ENCODE measurements around the gene UNC93B1. TPM values are rescaled to one million over a fixed set of nuclear protein-coding genes. Genes with fewer than 3 reads are reported as not detected.

Gene UNC93B1, protein sequence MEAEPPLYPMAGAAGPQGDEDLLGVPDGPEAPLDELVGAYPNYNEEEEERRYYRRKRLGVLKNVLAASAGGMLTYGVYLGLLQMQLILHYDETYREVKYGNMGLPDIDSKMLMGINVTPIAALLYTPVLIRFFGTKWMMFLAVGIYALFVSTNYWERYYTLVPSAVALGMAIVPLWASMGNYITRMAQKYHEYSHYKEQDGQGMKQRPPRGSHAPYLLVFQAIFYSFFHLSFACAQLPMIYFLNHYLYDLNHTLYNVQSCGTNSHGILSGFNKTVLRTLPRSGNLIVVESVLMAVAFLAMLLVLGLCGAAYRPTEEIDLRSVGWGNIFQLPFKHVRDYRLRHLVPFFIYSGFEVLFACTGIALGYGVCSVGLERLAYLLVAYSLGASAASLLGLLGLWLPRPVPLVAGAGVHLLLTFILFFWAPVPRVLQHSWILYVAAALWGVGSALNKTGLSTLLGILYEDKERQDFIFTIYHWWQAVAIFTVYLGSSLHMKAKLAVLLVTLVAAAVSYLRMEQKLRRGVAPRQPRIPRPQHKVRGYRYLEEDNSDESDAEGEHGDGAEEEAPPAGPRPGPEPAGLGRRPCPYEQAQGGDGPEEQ
- 43.6 and 59.3 TPM in 2 replicates for total RNA-seq

DNA sequence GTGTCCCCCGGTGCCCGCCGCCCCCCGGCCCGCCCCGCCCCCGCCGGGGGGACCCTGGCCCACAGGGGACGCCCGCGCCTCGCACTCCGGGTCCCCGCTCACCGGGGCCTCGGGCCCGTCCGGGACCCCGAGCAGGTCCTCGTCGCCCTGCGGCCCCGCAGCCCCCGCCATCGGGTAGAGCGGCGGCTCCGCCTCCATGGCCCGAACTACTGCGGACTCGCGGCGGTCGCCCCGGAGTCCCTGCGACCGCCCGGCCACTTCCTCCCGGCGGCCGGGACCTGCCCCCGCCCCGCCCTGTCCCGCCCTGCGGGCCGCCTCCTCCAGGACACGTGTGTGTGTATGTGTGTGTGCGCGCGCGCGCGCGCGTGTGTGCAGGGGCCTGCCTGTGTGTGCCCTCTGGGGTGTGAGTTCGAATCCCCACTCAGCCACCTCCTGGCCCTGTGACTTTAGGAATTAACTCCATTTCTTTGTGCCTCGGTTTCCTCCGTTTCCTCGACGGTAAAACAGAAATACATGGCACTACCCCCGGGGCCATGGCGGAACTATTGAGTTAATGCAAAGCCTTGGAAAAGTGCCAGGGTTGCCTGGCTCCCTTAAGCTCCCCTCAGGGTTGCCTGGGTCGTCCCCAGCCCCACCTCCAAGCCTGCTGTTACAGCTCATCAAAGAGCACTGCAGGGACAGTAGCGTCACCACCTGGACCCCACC is at the start of gene UNC93B1:
TSS of gene UNC93B1 (minus strand) at position 252 of the 705 bp plus-strand sequence. CDS start at position 198, 54 bp downstream.
- peak; percentile 55 for DNase-seq (ENCODE audit: low read depth)

DNA sequence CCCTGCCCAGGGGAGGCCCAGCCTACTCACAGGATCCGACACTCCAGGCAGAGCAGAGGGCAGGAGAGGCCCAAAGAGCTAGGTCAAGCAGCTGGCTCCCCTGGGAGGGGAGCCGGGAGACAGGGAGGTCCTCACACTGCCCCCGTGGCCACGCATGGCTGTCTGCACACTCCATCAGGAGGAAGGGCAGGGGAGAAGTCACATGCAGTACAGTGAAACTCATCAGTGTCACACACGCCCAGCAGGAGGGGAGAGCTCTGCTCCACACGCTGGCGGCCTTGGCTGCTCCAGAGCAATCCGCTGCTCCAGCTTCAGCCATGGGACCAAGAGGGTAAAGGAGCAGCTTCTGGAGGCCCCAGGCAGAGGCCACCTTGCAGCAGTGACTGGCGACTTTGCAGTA is 49.2 kb upstream of the UNC93B1 start:
- DNase-seq (ENCODE audit: low read depth), result no peak

DNA sequence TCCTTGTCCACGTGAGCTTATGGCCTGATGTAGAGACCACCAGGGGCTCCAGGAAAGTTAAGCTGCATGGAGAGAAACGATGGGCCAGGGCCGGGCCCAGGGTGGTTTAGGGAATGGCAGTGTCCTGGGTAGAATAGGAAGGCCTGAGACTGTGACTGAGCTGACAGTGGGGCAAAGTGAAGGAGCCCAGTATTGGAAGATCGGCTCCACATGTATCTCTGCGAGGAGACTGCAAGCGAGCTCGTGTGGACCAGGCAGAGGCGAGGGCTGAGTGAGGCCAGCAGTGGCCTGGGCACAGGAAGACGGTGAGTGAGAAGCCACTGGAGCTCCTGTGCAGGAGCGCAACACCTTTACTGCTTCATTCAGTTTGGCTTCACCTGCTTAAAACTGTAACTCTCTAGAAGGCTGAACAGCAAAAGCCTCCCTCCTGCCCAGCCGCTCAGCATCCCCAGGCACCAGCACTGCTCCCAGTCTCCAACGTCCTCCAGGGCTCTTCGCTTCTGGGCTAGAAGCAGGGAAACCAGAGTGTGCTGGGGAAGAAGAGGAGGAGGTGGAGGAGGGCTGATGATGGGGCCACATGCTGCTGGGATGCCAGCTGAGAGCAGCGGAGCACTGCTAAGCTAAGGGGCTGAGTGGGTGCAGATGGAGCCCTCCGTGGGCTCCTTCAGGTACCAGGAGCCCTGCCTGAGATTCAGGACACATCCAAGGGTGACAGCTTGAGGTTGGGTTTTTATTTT is 48.4 kb upstream of the UNC93B1 start:
- no peak for DNase-seq (ENCODE audit: low read depth)

DNA sequence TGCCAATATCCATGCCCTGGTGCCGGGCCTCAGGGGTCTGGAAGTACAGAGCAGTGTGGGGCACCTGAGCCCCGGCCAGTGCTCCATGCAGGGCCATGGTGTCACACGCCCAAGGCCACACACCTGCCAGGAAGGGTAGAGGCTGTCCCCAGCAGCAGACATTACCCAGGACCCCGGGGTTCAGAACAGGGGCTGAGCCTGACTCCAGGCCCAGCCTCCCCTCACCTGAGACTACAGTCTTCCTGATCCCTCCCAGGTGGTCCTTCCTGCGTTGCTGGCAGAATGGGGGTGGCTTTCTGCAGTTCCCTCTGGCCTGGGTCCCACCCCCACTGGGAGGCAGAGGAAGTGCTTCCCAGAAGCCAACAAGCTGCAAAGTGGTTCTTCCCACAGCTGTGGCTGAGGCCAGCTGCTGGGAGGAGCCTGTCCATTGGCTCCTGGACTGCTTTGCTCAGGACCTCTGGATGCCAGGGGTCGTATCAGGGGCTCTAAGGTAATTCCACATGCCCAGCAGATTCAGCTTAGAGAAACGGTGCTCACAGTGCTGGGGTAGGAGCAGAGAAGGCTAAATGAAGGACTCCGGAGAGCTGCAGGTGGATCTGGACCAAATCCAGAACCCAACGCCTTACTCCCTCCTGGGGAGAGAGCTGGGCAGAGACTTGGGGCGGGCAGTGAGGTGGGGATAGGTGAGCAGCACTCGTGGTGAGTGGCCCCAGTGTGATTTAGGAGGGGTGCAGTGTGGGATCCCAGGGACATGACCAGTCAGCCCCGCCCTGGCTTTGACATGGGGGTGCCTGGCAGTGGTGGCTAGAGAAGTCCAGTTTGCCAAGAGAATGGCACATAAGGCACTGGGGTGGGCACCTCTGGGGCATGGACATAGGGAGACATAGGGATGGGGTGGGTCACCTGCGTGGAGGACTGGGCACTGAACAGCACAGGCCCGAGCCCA is 47.6 kb upstream of the UNC93B1 start:
- DNase-seq (ENCODE audit: low read depth), result no peak

DNA sequence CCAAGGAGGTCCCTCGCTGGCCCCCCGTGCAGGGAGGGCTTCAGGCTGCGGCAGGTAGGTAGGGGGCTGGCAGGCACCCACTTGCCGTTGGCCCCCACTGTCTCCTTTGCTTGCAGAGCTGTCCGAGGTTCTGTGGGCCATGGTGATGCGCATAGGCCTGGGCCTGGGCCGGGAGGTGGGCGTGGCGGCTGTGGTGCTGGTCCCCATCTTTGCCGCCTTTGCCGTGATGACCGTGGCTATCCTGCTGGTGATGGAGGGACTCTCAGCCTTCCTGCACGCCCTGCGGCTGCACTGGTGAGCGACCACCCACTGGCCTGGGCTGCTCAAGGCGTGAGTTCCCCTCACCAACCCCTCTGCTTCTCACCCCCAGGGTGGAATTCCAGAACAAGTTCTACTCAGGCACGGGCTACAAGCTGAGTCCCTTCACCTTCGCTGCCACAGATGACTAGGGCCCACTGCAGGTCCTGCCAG is 46.5 kb upstream of the UNC93B1 start:
- no peak for DNase-seq (ENCODE audit: low read depth)

DNA sequence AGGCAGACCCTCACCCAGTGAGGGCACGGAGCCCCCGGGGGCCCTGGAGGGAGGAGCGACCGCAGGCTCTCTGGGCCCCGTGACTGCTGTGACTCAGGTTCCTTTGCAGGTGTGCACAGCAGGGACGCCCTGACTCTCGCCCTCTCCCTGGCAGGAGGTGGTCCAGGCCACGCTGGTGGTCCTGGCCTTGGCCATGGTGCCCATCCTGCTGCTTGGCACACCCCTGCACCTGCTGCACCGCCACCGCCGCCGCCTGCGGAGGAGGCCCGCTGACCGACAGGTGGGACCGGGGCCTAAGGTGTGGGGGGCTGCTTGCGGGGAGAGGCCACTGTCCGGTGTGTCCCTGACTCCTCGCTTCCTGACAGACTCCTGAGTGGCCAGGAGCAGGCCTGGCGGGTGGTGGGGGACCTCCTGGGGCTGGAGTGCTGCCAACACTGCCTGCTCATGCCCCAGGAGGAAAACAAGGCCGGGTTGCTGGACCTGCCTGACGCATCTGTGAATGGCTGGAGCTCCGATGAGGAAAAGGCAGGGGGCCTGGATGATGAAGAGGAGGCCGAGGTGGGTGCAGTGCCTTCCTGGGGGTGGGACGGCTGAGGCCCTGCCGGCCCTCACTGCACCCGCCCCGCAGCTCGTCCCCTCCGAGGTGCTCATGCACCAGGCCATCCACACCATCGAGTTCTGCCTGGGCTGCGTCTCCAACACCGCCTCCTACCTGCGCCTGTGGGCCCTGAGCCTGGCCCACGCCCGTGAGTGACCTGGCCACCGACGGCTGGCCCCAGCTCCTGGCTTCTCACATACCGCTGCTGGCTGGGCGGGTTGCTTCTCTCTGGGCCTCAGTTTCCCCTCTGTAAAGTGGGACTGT is 45.8 kb upstream of the UNC93B1 start:
- no peak for DNase-seq (ENCODE audit: low read depth)

DNA sequence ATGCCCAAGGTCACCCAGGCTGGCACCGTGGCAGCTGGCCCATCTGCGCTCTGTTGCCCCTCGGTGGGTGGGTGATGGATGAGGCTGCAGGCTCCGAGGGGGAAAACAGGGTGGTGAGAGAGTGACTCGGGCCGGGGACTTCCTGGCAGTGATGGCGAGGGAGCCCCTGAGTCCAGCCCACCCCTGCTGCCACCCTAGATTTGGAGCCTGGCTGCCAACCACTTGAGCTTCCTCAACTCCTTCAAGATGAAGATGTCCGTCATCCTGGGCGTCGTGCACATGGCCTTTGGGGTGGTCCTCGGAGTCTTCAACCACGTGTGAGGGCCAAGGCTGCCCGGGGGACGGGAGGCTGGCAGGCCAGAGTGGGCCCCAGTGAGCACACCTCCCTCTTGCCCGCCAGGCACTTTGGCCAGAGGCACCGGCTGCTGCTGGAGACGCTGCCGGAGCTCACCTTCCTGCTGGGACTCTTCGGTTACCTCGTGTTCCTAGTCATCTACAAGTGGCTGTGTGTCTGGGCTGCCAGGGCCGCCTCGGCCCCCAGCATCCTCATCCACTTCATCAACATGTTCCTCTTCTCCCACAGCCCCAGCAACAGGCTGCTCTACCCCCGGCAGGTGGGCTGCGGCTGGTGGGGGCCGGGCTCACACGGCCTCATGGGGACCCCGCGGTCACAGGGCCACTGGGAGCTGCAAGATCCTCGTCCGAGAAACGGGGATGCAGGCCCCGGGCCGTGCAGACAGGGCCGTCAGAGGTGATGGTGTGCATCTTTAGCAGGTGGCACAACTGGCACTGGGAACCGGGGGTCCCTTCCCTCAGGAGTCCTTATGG is 45.0 kb upstream of the UNC93B1 start:
- DNase-seq (ENCODE audit: low read depth), result no peak

DNA sequence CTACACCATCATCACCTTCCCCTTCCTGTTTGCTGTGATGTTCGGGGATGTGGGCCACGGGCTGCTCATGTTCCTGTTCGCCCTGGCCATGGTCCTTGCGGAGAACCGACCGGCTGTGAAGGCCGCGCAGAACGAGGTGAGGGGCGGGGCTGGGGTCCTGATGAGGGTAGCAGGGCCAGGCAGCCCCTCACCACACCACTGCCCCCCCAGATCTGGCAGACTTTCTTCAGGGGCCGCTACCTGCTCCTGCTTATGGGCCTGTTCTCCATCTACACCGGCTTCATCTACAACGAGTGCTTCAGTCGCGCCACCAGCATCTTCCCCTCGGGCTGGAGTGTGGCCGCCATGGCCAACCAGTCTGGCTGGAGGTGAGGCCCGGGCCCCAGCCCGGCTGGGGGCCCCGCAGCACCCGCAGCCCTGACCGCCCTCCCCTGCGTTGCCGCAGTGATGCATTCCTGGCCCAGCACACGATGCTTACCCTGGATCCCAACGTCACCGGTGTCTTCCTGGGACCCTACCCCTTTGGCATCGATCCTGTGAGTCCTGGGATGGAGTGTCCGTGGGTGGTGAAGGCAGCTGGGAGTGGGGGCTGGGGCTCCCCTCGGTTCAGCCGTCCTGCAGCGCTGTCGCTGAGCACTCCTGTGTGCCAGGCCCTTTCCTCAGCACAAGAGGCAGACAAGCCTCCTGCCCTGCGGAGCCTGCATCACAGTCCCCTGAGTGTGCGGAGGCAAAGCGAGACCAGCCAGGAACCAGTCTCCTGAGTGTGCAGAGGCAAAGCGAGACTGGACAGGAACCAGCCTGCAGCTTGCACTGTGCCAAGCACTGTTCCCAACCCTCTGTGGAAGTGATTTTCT is 43.8 kb upstream of the UNC93B1 start:
- DNase-seq (ENCODE audit: low read depth), result no peak

DNA sequence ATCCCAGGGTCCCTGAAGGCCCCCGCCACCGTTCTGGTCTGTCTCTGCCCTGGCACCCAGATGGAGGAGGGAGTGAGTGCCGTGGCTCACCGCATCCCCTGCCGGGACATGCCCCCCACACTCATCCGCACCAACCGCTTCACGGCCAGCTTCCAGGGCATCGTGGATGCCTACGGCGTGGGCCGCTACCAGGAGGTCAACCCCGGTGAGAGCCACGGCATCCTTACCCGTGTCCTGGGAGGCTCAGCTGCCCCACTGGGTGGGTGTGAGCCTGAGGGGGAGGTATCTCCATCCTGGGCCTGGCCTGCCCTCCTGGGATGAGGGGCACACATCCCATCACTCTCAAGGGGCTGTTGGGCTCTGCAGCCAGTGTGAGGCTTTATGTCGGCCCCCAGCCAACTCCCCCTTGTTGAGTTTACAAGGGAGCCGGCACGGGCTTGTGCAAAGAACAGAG is 41.0 kb upstream of the UNC93B1 start:
- no peak for DNase-seq (ENCODE audit: low read depth)

DNA sequence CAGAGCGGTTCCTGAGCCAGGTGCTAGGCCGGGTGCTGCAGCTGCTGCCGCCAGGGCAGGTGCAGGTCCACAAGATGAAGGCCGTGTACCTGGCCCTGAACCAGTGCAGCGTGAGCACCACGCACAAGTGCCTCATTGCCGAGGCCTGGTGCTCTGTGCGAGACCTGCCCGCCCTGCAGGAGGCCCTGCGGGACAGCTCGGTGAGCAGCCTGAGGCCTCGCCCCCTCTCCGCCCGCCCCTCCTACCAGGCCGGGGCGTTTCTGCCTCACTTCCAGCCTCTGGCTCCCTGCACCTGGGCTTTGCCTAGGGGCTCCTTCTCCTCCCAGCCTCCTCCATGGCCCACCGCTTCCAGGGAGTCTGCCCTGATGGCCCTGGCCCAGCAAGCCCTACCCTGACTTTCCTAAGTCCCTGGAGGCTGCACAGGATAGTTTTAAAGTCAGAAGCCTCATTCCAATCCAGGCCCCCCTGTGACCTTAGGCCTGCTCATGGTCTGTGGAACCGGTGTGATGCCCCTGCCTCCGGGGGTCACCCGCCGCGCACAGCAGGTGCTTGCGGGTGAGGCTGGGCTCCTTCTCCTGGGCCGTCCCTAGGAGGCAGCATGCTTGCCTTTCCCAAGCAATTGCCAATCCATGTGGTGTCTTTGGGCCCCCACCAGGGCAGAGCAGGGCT is 40.4 kb upstream of the UNC93B1 start:
- DNase-seq (ENCODE audit: low read depth), result no peak

DNA sequence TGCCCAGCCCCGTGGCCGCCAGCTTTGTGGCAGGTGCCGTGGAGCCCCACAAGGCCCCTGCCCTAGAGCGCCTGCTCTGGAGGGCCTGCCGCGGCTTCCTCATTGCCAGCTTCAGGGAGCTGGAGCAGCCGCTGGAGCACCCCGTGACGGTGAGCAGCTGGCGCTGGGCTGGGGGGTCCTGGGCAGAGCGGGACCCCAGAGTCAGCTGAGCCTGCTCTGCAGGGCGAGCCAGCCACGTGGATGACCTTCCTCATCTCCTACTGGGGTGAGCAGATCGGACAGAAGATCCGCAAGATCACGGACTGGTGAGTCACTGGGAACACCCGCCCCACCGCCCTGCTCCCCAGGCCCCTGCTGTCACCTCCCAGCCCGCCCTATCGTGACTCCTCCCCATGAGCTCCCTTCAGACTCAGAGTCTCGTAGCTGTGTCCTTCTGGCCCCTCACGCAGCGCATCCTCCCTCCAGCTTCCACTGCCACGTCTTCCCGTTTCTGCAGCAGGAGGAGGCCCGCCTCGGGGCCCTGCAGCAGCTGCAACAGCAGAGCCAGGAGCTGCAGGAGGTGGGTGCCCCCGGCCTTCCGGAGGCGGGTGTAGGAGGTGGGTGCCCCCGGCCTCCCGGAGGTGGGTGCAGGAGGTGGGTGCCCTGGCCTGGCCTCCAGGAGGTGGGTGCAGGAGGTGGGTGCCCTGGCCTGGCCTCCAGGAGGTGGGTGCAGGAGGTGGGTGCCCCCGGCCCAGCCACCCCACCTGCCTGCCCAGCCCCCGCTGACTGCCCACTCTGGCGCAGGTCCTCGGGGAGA is 39.6 kb upstream of the UNC93B1 start:
- no peak for DNase-seq (ENCODE audit: low read depth)

DNA sequence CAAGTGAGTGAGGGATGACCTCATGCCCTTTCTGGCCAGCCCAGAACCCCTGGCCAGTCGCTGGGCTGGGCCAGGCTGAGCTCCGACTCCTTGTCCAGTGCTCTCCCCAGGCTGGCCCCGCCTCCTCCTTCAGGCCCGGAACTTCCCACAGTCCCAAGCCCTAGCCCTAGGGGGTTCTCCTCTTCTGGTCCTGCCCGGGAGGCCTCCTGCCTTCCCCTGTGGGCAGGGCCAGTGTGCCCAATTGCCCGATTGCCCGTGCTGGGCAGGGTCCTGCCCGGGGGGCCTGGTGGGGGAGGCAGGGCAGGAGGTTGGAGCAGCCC is 39.1 kb upstream of the UNC93B1 start:
- no peak for DNase-seq (ENCODE audit: low read depth)

DNA sequence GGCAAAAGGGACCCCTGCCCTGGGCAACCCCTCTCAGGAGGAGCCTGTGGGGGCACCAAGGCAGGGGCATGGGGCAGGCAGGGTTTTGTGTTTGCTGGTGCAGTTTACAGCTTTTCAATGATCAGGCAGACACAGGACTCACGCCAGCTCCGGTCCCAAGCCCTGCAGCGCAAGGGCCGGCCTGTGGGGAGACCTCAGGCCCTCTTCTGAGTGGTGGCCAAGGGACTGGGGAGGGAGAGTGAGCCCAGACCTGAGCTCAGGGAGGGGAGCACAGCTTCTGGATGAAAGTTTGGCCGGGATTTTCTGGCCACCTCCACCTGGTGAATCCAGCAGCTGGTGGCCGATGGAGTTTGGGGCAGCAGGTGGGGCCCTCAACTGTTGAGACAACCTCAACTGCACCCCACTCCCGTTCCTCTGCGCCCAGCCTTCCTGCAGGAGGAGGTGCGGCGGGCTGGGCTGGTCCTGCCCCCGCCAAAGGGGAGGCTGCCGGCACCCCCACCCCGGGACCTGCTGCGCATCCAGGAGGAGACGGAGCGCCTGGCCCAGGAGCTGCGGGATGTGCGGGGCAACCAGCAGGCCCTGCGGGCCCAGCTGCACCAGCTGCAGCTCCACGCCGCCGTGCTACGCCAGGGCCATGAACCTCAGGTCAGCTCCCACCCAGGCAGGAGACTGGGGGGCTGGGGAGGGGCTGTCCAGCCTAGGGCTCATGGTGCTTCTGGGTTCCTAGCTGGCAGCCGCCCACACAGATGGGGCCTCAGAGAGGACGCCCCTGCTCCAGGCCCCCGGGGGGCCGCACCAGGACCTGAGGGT is 38.5 kb upstream of the UNC93B1 start:
- DNase-seq (ENCODE audit: low read depth), result no peak

DNA sequence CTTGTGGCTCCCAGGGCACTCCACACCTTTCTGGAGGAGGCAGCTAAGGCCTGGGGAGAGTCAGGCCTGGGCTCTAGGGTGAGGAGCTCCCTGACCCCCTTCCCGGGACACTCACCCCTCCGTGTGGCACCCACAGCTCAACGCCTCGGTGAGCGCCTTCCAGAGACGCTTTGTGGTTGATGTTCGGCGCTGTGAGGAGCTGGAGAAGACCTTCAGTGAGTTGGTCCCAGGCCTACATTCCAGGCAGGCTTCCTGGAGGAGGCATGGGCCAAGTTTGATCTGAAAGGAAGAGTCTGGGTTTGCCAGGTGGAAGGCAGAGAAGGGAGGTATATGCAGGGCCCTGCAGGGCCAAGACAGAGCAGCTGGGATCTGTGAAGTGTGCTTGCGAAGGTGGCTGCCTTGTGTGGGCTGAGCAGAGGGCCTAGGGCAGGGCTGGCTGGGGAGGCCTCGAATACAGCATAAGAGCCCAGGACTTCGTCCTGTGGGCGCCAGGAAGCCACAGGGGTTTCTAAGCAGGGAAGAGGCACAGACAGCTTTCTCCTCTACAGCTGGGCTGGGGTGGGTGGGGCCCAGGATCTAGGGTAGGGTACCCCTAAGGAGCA is 37.8 kb upstream of the UNC93B1 start:
- DNase-seq (ENCODE audit: low read depth), result no peak

DNA sequence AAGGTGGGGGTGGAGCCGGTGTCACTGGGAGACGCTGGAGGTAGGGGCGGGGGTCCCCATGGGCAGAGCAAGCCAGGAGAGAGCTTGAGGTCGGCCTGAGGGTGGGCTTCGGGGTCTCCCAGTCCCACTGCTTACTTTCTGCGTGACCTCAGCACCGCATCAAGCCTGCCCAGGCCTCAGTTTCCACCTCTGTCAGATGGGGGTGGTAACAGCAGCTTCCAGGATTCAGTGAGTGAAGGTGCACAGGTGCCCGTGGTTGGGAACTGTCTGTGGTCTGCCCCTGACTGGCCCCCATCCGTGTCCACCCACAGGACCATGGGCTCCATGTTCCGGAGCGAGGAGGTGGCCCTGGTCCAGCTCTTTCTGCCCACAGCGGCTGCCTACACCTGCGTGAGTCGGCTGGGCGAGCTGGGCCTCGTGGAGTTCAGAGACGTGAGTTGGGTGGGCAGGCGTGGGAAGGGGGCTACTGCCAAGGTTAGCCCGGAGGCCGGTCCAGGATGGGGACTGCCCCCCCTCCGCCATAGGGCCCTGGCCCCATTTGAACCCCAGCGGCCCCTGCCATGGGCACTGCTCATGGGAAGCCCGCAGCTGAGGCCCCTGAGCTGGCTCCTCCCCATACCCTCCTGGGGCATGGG is 37.2 kb upstream of the UNC93B1 start:
- DNase-seq (ENCODE audit: low read depth), result no peak

All from renal cortical epithelial cell (primary cell).